ENCODE results near the gene BRD7.
"Not testable (repeated sequence)": the region's sequence is repeated elsewhere in the genome, so short reads cannot be mapped to it uniquely, and the experiment has no call there.

Gene BRD7

DNA sequence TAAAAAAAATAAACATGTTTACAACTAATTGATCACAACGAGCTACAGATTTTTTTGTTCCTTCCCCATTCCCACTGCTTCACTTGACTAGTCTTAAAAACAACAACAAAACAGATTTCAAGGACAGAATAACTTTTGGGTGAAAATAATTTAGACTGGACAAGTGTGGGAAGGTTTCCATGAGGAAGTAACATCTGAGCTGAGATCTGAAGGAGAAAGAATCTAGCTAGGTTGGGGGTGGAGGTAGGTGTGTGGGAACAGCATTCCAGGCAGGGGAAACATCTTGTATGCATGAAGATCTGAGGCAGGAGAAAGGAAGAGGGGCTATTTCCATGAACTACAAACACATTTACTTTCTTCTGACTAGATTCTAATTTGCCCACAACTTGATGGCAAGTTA, 9.2 kb downstream of the BRD7 start:
- no peak for DNase-seq (ENCODE audit: low read depth in 2 of 2)

DNA sequence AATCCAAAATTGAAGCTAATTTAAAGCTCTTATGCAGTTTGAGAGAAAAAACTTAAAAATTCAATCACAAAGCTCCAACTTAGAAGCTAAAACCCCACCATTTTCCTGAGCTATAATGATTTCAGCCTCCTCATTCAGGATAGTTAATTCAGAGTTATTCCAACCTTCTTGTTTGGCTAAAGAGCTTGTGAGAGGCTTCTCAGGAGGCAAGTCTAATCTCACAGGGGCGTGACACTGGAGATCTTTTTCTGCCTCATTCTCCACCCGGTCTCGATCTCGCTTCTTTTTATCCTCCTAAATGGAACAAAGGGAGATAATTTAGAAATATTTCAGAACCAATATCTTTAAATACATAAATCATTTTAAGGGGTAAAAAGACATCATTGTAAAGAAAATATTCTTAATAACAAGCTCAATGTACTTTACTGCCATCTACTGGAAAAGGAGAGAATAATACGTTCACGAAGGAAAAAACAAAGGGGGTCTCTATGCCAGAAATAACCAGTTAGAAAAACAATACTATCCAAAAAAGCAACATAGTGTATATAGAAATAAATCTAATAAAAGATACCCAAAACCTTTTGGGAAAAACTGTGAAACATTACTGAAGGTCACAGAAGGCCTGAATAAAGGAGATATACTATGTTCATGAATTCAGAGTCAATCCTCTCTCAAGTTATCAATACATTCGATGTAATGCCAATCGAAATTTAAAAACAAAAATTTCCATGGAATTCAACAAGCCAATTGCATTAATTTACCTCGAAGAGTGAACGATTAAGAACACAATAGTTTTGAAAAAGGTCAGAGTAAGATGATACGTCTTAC, 13.9 kb downstream of the BRD7 start:
- no peak for DNase-seq (ENCODE audit: low read depth in 2 of 2)

DNA sequence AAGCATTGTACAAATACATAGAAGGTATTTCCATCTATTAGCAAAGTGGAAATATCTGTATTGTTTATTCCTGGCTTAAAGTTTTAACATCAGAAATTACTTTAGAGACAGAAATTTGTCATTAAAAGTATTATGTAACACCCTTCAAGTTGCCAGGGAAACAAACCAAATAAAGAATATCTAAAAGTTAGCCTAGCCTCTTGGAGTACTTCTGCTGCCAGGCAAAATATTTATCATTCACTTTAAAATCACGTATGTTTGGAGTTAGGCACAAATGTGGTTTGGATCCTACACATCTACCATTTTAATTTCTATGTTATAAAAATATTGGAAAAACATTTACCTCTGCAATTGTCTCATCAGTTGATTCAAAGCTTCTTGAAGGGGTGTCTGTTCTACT, 14.7 kb downstream of the BRD7 start:
- no peak for DNase-seq (ENCODE audit: low read depth in 2 of 2)

DNA sequence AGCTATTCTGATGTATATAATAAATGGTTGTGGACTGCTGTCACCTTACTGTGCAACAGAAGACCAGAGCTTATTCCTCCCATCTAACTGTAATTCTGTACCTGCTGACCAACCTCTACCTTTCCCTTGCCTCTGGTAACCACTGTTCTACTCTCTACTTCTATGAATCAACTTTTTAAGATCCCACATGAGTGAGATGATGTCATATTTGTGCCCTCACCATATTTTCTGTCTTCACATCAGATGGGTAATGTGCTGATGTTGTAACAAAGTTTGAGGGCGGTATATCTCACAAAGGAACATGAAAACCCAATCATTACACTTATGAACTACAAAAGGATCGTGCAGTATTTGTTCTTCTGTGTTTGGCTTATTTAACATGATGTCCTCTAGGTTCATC, 16.8 kb downstream of the BRD7 start:
- DNase-seq (ENCODE audit: low read depth in 2 of 2) = no peak

DNA sequence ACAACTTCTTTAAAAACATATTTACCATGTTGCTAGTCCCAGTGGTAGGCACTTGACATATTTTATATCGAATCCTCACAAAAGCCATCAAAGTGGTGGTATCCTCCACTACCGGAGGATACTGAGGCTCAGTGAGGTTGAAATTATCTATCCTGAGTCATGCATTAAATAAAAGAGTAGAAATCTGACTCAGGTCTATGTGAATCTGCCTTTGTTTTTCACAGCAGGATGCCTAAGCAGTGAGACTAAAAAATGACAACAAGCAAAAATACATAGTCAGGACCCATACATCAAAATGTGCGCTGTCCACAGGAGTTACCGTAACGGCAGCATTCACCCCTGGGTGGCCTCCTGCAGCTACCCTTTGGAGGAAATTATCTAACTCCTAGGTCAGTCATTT, 17.7 kb downstream of the BRD7 start:
- no peak for DNase-seq (ENCODE audit: low read depth in 2 of 2)

DNA sequence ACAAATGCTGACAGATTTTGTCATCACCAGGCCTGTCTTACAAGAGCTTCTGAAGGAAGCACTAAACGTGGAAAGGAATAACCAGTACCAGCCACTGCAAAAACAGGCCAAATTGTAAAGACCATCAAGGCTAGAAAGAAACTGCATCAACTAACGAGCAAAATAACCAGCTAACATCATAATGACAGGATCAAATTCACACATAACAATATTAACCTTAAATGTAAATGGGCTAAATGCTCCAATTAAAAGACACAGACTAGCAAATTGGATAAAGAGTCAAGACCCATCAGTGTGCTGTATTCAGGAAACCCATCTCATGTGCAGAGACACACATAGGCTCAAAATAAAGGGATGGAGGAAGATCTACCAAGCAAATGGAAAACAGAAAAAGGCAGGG, 23.6 kb downstream of the BRD7 start:
- not testable (repeated sequence) for DNase-seq (ENCODE audit: low read depth in 2 of 2)

DNA sequence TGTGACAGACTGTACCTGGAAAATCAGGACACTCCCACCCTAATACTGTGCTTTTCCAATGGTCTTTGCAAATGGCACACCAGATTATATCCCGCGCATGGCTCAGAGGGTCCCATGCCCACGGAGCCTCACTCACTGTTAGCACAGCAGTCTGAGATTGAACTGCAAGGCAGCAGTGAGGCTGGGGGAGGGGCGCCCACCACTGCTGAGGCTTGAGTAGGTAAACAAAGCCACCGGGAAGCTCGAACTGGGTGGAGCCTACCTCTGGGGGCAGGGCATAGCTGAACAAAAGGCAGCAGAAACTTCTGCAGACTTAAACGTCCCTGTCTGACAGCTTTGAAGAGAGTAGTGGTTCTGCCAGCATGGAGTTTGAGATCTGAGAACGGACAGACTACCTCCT, 25.2 kb downstream of the BRD7 start:
- DNase-seq (ENCODE audit: low read depth in 2 of 2) = not testable (repeated sequence)

DNA sequence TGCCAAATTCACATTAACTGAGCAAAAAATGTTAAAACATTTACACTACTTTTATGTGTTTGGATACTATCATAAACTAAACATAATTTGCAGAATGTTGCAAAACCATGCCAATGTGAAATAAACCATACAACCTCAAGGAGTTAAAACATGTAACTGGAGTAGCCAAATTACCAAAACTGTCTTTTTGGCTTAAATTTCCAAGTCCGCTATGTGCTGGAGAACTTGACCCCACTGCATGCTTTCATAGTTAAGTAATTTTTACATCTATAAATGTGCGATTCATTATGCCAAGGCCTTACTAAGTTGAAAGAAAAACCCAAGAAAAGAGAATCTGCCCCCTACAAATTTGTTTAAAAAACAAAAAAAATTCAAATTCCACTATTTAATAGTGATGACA, 28.2 kb downstream of the BRD7 start:
- DNase-seq (ENCODE audit: low read depth in 2 of 2) = no peak

DNA sequence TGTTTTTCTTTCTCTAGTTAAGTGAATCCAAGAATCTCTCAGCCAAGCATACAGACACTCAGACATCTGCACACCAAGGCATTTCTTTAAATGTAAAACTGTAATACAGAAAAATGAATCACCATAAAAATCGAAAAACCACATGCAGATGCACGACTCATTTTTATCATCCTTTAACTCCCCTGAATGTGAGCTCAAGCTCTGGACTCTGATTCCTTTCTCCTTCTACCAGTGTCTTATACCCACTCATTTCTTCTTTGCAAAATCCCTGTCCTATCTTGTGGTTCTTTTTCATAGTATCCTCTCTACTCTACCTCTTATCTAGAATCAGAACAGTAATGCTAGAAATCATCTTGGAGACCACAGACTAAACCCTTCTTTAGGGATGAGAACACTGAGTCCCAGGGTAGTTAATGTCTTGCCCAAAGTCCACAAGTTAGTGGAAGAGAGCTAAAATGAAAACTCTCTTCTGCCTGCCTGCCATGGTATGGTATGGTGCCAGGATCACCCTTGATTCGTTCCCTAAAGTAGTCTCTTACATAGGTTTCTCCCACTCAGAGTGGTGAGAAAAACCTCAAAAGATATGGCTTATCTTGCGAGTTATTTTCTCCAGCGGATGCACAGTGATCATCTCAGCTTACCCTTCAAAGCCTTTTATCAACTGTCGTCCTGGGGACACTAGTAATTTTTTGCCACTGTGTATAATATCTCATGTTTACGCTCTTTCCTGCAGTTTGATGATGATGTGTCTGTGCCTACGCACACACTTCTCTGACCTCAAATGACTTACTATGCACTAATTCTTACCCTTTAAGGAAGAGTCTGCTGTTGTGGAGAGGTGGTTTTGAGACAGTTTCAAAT, 30.2 kb downstream of the BRD7 start:
- DNase-seq (ENCODE audit: low read depth in 2 of 2) = no peak

DNA sequence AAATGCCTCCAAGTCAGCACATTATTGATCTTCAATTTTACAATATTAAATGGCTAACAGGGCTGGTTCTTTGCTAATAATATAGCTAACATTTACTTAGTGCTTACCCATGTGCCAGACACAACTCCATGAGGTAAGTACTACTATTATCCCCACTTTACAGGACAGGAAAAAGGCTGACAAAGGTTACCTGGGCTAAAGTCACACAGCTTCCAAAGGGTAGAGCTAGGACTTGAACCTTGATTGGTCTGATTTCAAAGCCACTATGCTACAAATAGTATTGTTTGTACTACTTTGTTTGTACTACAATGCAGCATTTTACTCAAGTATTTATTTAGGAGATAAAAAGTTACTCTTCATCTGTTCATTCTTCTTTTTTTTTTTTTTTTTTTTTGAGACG, 31.9 kb downstream of the BRD7 start:
- DNase-seq (ENCODE audit: low read depth in 2 of 2) = no peak

DNA sequence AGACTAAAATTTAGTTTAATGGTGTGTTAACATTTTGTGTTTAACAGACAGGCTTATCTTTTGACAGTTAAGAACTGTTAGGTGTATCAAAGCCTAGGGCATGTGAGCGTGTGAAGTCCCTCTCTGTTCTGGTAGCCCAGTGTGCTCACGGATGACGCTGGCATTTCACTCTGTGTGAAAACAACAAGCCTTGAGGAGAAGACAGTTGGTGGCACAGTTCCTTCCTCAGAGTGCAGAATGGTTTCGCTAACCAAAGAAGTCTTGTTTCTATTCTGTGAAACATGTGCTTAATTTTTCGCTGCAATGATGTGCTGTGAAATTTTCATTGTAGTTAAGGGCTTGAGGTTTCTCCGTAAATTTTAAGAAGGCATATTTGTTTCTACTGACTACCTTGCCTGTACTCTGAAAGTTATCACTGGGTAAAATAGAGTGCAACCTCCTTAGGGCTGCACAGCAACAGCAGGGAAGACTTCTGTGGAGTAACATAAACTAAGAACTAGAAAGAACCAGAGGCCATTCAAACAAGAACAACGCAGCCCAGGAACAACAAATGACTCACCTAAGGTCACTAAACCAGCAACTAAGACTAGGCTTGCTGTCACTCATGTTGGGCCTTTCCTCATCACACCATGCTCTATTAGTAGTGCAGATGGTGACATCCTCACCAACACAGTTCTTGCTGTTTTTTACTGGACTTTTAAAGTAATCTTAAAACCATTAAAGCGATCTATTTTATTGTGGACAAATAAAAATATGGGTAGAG, 33.4 kb downstream of the BRD7 start:
- no peak for DNase-seq (ENCODE audit: low read depth in 2 of 2)

DNA sequence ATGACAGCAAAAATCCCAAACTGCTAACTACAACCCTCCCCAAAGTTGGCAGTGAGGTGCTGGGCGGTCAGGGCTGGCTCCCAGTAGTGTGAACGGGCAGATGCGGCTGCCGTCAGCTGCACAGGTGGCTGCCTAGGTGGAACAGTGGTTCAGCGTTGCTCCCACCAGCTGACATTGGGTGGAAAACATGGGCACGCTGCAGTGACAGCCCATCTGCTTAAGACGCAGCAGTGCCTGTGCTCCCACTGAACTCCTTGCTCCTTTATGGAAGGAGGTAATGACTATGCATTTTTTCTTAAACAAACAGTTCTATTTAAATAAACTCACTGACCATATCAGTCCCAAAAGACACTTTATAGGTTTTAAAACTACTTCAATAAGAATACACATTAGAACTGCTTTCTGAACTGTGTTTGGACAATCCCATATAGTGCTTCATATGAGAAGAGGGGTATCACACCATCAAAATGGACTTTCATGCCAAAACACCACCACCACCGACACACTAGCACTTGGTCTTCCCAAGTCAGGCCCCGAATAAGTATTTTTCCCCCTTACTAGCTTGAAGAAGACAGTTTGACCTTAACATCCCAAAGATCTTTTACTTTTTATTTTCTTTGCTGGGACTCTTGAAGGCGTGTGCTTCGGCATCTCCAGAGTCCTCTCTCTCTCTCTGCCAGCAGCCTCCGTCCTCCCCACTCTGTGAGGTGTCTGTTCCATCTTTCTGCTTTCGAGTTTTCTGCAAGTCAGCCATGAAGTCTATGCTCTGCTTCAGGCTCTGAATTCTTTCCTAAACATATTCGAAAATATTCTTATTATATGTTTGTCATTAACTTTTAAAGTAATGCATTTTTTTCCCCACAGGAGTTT, 34.4 kb downstream of the BRD7 start:
- no peak for DNase-seq (ENCODE audit: low read depth in 2 of 2)

DNA sequence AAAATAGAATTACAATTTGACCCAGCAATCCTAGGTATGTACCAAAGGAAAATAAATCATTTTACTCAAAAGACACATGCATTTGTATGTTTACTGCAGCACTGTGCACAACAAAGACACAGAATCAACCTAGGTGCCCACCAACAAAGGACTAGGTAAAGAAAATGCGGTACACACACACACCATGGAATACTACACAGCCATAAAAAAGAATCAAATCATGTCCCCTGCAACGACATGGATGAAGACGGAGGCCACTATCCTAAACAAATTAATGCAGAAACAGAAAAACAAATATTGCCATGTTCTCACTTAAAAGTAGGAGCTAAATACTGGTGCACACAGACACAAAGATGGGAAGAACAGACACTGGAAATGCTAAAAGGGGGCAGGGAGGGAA, 36.2 kb downstream of the BRD7 start:
- DNase-seq (ENCODE audit: low read depth in 2 of 2) = no peak

DNA sequence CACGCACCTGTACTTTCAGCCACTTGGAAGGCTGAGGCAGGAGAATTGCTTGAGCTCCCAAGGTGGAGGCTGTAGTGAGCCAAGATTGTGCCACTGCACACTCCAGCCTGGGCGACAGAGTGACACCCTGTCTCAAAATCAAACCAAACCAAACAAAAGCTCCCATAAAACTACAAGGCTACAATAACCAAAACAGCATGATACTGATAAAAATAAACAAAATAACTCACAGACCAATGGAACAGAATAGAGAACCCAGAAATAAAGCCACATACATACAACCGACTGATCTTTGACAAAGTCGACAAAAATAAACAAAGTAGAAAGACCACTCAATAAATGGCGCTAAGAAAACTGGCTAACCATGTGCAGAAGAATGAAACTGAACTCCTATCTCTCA, 37.2 kb downstream of the BRD7 start:
- no peak for DNase-seq (ENCODE audit: low read depth in 2 of 2)

DNA sequence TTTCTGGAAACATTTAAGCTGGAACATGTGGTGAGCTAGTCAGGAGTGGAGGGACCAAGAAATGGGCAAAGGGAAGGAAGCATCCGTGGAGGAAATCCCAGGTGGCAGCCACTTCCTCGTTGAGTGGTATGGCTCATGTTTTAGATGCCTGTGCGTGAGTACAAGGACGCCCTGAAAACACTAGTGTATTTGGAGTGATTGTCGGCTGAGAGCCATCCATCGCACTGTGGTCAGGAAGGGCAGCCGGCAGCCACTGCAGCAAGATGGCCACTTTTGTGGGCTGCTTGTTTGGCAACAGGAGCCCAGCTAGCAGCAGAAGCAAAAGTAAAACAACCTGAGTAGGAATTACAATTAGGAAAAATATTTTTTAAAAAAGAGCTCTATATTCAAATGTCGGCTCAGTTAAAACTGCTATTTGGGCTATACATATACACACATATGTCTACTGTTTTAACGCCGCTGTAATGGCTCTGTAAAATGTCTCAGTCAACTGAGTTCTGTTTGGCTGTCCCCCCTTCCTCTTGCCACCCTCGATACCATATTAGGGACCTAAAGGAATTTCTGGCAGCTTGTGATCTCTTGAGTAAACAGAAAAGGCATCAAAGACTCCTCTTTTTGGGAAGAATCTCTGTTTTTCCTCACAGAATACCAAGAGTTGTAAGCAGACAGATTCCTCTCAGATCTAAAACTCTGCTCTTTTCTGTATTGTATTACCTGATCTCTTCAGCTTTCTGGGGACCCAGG, 39.2 kb downstream of the BRD7 start:
- DNase-seq (ENCODE audit: low read depth in 2 of 2) = no peak

DNA sequence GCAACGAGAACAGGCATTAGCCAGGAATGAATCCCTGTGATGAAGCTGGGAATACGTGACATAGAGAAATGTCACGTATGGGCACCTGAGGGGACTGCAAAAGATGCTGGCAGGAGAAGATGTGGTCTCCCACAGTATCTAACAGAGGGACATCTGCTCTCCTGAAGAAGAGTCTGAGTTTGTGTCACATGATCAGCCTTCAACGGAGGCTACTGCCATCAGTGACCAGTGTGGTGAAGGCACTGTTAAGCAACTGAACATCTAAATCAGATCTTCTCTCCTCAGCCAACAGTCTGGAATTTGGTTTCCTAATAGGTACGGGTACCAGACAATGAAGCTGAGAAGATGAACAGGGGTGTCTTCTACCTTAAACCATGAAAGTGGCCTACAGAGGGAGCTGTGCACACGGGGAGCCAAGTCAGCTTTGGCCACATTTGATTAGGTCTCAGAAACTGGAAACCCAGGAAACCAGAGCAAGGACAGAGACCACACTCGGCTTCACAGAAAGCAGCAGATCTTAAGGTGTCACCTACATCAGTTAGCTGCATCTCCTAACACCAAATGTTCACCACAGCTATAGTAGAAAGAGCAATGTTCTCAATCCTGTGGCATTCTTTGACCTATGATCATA, 41.8 kb downstream of the BRD7 start:
- peak; percentile 41 to 60 for DNase-seq (ENCODE audit: low read depth in 2 of 2)

DNA sequence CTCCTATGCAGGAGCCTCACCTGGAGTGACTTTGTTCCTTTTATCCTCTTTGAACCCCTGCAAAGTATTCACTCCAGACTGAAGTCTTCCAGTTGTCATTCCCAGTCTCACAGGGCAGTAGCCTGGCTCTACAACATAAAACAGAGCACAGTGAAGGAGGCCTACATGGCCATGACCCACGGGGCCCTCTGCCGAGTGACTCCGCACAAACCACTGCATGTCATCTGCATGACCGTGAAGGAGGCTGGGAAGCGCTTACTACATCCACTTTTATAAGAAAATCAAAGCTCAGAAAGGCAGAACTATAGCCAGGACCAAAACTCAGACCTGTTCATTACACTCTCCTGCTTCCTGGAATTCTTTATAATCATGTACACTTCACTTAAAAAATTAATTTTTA, 42.5 kb downstream of the BRD7 start:
- no peak for DNase-seq (ENCODE audit: low read depth in 2 of 2)

DNA sequence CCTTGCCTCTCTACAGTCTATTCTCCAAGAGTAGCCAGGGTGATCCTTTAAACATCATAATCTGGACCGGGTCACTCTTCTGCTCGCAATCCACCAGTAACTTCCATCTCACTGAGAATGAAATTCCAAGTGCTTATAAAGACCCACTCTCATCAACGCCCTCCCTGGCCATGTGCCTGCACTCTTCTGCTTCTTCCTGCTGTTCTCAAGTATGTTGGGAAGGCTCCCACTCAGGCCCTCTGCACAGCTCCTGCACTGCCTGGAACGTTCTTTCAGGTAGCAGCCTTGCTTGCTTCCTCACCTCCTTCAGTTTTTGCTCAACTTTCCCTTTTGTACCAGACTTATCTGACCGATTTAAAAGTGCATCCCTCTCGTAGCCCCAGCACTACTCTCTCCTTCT, 44.4 kb downstream of the BRD7 start:
- no peak for DNase-seq (ENCODE audit: low read depth in 2 of 2)

DNA sequence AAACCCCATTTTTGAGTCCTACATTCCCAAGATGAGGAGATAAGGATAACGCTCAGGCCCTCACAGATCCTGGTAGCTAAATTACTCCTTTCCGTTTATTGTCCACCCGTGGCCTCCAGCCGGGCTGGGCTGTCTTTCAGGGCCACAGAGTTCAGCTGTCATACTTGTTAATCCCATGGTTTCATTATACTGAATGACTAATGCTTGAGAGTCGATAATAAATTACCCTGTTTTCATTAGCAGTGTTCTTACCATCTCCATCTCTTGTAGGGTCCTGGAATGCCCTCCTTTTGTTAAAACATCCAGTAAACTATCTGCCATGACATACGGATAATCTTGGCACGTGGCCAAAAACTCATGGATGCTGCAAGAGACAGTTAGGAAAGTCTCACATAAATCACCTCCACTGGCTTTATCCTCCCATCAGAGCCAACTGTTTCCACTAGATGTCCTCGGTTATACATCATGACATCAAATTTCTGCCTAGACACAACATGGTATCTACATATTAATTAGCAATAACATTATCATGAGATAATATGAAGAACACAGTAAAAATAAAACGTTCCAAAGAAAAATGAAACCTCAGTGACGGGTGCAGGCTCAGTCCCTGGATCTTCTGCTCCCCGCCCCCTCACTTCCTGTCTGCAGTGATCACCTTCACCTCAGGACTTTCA, 45.3 kb downstream of the BRD7 start:
- DNase-seq (ENCODE audit: low read depth in 2 of 2) = no peak

DNA sequence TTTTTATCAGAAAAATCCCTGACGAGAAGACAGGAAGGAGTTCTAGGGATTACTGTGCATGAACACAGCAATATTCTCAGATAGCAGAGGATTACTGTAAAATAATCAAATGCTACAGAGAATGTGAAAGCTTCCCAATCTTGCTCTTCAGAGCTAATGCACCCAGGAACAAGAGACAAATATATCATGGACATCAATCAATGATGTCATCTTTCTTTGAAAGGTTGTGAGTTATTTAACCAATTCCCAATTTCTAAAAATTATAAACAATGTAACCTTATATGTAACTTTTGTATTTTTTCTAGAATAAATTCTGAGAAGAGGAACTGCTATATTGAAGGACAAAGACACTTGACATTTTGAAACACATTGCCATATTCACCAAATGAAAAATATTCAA, 46.5 kb downstream of the BRD7 start:
- DNase-seq (ENCODE audit: low read depth in 2 of 2) = no peak
